G401.6 (cell line): Measurements from ENCODE around the gene SLFN14.
"Not testable (repeated sequence)": the region's sequence is repeated elsewhere in the genome, so short reads cannot be mapped to it uniquely, and the experiment has no call there.

Source experiments
- FAIRE-seq: peaks from 2 replicates; lab custom pipeline; 2012; peaks lifted over from hg19 to GRCh38; lab: Jason Lieb, UNC

Gene SLFN14

DNA sequence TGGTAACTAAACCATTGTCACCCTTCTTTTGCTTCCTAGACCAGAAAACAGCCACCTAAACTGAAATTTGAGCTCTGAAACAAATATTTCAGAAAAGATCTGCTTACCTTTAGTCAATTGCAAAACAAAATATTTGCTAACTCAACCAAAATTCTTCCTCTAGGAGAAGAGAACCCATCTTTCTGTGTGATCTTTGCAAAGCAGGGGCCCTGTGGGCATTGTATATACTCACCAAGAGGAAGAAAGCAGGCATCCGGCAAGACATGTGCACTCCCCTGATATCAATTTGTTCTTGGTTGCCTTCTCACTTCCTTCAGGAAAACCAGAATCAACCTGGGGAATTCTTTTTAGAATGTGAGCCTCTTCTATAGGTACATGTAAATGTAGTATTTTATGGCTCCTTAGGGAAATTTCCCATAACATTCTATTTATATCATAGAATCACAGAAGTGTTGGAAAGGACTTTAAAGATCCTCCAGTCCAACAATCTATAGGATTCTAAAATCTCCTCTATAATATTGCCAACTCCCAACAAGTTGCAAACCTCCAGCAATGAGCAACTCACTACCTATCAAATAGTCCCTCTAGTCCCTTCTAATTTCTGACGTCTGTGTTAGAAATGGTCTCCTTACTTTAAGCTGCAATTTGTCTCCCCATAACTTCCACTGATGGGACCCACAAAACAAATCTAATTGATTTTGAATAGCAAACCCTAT is 966 bp downstream of the SLFN14 start:
- FAIRE-seq: no peak

DNA sequence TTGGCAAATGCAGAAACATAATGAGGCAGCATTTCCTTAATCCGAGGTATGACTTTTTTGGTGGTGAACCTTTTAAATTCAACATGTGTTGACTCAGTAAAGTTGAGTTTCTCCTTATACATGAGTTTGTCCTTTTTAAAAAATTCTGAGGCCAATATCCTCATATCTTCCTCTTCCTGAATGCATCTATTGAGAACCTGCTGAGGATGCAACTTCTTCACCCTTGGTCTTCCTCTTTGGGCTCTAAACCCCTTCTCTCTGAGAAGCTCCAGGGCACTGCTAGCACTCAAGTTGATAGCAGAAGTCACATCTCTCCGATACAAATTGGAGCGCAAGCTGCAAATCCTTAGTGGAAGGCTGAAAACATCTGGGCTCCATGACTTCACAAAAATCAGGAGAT is 3.3 kb downstream of the SLFN14 start:
- FAIRE-seq: no peak

- no peak for FAIRE-seq
Observed at GRCh38 chr17:35555691-35556090, 4.9 kb downstream of the SLFN14 start.

DNA sequence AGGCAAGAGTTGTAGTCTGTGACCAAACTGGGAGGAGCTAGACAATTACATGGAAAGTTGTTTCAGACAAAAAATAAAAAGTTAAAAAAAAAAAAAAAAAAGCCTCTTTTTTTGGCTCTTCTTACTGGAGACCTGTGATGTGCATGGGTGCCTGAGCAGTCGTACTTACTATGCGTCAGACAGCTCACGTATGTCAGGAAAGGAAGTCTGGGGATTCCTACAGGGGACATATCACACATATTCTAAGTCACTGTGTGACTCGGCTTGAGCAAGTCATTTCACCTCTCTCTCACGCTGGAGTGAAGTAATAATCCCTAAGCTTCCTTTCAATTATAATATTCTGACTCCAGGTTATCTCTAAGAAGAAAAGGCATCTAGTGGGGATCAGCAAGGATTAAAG is 6.0 kb downstream of the SLFN14 start:
- FAIRE-seq: no peak

DNA sequence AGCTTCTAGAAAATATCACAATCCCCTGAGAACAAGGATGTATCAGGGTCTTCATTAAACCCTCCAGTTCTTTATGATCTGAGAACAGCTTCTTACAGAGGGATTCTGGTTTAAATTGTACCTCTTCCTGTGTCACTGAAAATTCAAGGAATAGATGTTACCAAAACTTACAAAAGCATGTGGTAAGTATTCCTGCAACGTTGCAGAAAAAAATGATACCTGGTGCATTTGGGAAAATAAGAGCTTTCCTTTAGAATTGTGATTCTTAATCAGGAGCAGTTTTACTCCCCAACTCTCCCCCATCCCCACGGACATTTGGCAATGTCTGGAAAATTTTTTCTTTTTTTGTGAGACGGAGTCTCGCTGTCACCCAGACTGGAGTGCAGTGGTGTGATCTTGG is 7.3 kb downstream of the SLFN14 start:
- no peak for FAIRE-seq

GRCh38 chr17:35548978-35549377 is 11.6 kb downstream of the SLFN14 start:
- no peak for FAIRE-seq

- FAIRE-seq: no peak
Observed at GRCh38 chr17:35548208-35548810, 12.3 kb downstream of the SLFN14 start.

GRCh38 chr17:35546487-35546886 is 14.1 kb downstream of the SLFN14 start:
- FAIRE-seq: no peak

GRCh38 chr17:35545150-35545549 is 15.5 kb downstream of the SLFN14 start:
- no peak for FAIRE-seq

- FAIRE-seq: no peak
Observed at GRCh38 chr17:35543856-35544255, 16.8 kb downstream of the SLFN14 start.

DNA sequence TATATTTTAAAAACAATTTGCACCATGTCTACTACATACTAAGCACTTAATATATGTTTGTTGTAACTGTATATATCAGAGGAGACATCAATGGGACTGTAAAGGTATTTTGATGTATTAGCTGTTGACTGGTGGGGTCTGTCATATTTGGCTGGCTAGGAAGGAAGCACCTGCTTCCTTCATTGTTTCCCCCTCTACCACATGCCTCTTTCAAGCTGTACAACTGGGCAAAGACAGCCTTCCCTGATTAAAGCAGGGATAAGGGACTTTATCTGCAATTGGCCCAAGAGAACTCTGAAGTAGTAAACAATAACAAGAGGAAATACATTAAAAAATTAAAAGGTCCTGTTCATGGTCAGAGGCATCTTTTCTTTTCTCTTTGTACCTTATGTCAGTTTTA is 17.6 kb downstream of the SLFN14 start:
- FAIRE-seq: no peak

- no peak for FAIRE-seq
Observed at GRCh38 chr17:35541434-35541833, 19.2 kb downstream of the SLFN14 start.

- no peak for FAIRE-seq
Observed at GRCh38 chr17:35540589-35541404, 19.8 kb downstream of the SLFN14 start.

DNA sequence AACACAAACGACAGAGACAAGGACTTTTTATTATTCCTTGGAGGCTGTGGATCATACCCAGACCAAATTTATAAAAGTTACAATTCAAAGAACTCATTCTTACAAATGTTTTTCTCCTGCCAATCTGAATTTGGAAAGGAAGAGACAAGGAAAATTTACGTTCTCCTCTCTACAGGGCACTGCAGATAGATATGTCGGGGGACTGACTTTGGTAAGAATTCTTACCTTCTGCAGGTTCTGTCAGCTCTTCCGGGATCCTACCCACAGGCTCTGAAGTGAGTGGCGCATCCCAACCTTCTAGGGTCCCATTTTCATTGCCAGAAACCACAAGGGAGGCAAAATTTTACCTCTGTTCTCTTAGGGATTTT is 21.0 kb downstream of the SLFN14 start:
- FAIRE-seq: no peak

DNA sequence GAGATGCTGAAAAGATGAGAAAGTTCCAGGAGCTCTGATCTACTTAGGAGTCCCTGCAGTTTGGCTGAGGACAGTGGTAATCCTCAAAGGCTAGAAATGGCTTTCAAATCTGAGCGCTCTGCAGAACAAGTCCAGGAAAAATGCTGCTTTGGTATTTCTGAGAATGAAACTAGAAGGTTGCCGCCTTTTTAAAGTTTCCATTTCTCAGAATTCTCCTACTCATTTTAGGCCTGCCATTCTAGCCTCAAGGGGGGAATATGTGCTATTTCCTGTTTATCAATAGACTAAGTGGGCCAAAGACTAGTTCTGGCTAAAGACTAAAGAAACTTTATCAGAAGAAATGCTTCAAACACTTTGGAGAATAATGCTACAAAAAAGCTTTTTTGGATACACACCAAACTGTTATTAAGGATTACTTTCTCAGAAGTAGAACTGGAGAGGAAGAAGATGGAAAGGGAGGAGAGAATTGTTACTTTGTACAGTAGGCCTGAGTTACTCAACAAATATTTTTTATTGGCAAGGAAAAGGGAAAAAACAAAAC is 22.9 kb downstream of the SLFN14 start, which contains the start of gene SLFN12L:
SLFN12L (minus strand) TSS at position 78 of the 541 bp plus-strand sequence. CDS start 15,314 bp downstream, outside the sequence.
- FAIRE-seq: no peak

DNA sequence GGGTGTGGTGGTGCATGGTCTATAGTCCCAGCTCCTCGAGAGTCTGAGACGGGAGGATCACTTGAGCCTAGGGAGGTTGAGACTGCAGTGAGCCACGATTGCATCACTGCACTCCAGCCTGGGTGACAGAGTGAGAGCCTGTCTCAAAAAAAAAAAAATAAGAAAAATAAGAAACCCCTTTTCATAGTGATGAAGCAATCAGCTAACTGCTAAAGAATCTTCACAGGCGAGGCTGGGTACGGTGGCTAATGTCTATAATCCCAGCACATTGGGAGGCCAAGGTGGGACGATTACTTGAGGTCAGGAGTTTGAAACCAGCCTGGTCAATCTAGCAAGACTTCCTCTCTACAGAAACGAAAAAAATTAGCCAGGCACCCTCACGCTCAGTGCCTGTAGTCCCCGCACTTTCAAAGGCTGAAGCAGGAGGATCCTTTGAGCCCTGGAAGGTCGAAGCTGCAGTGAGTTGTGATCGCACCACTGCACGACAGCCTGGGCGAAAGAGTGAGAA is 23.9 kb downstream of the SLFN14 start:
- no peak for FAIRE-seq

DNA sequence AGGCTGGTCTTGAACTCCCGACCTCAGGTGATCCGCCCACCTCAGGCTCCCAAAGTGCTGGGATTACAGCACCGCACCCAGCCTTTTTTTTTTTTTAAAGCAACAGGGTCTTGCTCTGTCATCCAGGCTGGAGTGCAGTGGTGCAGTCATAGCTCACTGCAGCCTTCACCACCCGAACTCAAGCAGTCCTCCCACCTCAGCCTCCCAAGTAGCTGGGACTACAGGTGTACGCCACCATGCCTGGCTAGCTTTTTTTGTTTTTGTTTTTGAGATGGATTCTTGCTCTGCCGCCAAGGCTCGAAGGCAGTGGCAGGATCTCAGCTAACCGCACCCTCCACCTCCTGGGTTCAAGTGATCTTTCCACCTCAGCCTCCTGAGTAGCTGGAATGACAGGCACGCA is 25.2 kb downstream of the SLFN14 start:
- FAIRE-seq: not testable (repeated sequence)

DNA sequence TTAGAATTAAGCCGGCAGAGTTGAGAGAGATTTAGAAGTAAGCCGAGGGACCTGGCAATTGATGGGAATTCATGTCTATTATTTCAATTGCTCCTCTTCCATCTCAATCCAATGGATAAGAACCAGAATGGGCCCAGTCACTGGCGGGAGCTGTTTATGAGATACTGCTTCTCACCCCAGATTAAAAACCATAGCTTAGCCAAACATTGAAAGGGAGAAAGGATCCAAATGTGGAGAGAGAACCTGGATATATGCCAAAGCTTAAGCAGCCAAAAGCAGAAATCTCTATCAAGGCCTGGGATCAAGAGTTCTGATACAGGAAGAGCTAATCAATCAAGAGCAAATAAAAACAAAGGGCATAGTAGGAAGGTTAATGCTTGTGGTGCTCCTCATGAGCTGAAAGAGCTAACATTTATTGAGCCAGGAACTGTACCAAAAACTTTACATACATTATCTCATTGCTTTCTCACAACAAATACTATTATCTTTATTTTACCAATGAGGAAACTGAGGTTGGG is 26.0 kb downstream of the SLFN14 start:
- no peak for FAIRE-seq

- FAIRE-seq: no peak
Observed at GRCh38 chr17:35531160-35531559, 29.5 kb downstream of the SLFN14 start.

GRCh38 chr17:35529866-35530265 is 30.8 kb downstream of the SLFN14 start:
- FAIRE-seq: no peak

DNA sequence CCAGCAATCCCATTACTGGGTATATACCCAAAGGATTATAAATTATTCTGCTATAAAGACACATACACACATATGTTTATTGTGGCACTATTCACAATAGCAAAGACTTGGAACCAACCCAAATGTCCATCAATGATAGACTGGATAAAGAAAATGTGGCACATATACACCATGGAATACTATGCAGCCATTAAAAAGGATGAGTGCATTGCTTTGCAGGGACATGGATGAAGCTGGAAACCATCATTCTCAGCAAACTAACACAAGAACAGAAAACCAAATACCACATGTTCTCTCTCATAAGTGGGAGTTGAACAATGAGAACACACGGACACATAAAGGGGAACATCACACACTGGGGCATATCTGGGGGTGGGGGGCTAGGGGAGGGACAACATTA is 31.3 kb downstream of the SLFN14 start:
- not testable (repeated sequence) for FAIRE-seq

DNA sequence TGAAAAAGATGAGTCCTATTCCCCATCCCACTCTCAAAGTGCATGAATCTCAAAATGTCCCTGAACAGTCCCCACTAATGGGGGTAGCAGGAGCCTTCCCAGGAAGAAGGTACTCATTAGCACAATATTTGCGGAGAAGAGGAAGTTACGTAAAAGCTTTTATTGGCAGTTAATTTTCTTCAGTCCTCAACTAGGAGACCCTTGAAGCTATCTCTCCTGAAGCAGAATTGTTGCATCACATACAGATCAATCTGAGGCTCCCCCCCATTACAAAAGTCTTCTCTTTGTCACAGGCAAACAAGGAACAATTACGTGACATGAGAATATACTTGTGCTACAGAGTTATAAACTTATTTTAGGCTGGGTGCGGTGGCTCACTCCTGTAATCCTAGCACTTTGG is 37.3 kb downstream of the SLFN14 start:
- no peak for FAIRE-seq
